Endodermal cell (in vitro differentiated cells): Measurements from ENCODE around the gene AAK1. TPM values are rescaled to one million over a fixed set of nuclear protein-coding genes. Genes with fewer than 3 reads are reported as not detected.

Source experiments
- DNase-seq: peaks from one replicate; pipeline ENCODE4 v3.0.0-alpha.2; 2017
- H3K27ac ChIP-seq: 2 replicates; pipeline ENCODE4 v1.5.1; 2013; ENCODE audit warnings: mild to moderate bottlenecking, low read depth, low read length, moderate library complexity
- H3K27me3 ChIP-seq: 2 replicates; pipeline ENCODE4 v1.6.1; 2013; ENCODE audit warnings: mild to moderate bottlenecking, low read length, moderate library complexity; ENCODE audit not compliant: insufficient read depth, control insufficient read depth, poor library complexity, severe bottlenecking
- H3K36me3 ChIP-seq: 2 replicates; pipeline ENCODE4 v1.7.0; 2013; ENCODE audit warnings: mild to moderate bottlenecking, low read length, moderate library complexity; ENCODE audit not compliant: control insufficient read depth, insufficient read depth
- H3K4me1 ChIP-seq: one replicate; pipeline ENCODE4 v1.7.0; 2013; ENCODE audit warnings: low read length; ENCODE audit not compliant: control insufficient read depth, insufficient read depth
- H3K4me3 ChIP-seq: 2 replicates; pipeline ENCODE4 v1.5.1; 2013; ENCODE audit warnings: mild to moderate bottlenecking, low read length, moderate library complexity
- H3K9ac ChIP-seq: 2 replicates; pipeline ENCODE4 v1.6.1; 2013; ENCODE audit warnings: mild to moderate bottlenecking, low read length, moderate library complexity; ENCODE audit not compliant: poor library complexity, severe bottlenecking; ENCODE audit errors: extremely low read depth
- H3K9me3 ChIP-seq: 2 replicates; pipeline ENCODE4 v1.6.1; 2013; ENCODE audit warnings: mild to moderate bottlenecking, low read length, moderate library complexity; ENCODE audit not compliant: control insufficient read depth
- H3K27ac Mint-ChIP-seq: 2 replicates; pipeline ENCODE4 v1.8.0; 2020; ENCODE audit warnings: mixed read lengths
- H3K27me3 Mint-ChIP-seq: 2 replicates; pipeline ENCODE4 v1.8.0; 2021; ENCODE audit warnings: mild to moderate bottlenecking, mixed read lengths; ENCODE audit not compliant: insufficient read depth
- H3K36me3 Mint-ChIP-seq: 2 replicates; pipeline ENCODE4 v1.8.0; 2020; ENCODE audit warnings: low read depth, mixed read lengths
- H3K4me1 Mint-ChIP-seq: 2 replicates; pipeline ENCODE4 v1.8.0; 2020; ENCODE audit warnings: mixed read lengths
- H3K4me3 Mint-ChIP-seq: 2 replicates; pipeline ENCODE4 v1.8.0; 2020; ENCODE audit warnings: mild to moderate bottlenecking, moderate library complexity, mixed read lengths
- H3K9me3 Mint-ChIP-seq: 2 replicates; pipeline ENCODE4 v1.8.0; 2020; ENCODE audit warnings: mild to moderate bottlenecking, mixed read lengths
- WGBS, 2 experiments: methylation state at CpG; one replicate each; pipeline versions ENCODE4 v1.1.5 to v1.1.7; 2013; ENCODE audit warnings: missing lambda C conversion rate in 2 of 2, mixed read lengths in 1 of 2; ENCODE audit not compliant: insufficient coverage in 1 of 2, insufficient read length in 1 of 2; 5-methylcytosine and 5-hydroxymethylcytosine counted together
- total RNA-seq, 2 donors: library from RNA; stranded (reverse); fragmentation: NEBNext Ultra II Directional in 1 of 2; extraction: Animal tissue kit (Norgen Biotek cat#: 25700) in 1 of 2; gene quantifications; 2 replicates in 1 of 2; 3 replicates in 1 of 2; pipeline ENCODE4 v1.2.1, GENCODE V29; 2021
- TF ChIP-seq, protein P1 (sequence below): fragments of 200-600 bp; sonication (generic); conservative IDR thresholded peaks from 2 replicates; pipeline ENCODE4 v1.5.0; 2021; ENCODE audit warnings: antibody characterized with exemption, mild to moderate bottlenecking

The AAK1 gene
- total RNA-seq, 2 donors from 2014 or later = 29.2 to 34.7 TPM

DNA sequence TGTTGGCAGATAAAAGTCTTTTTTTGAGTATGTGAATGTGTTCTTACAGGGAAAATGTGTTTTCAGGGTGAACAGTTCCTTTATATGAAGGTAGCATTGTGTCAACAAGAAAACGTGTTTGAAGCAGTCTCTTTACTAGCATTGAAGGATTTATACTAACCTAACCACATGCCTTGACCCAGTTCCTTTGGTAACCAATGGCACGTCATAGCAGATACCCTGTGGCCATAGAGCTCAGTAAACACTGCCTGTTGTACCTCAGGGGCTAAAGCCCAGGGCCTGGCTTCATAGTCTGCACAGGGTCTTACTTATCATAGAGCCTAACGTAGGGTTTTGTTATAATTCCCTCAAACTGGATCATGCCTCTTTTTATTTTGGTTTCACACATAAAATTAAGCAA, 174.2 kb downstream of the AAK1 start:
- no peak overlapping the region for H3K27ac ChIP-seq
- DNase-seq = no peak
- Mint-ChIP-seq H3K36me3 (peaks cover 18% of the 10 kb centered on the region), H3K4me3 (no peak overlapping the region), H3K9me3 (no peaks in the 10 kb centered on the region), H3K4me1 (peaks cover 3% of the 10 kb centered on the region), H3K27me3 (no peaks in the 10 kb centered on the region), H3K27ac (no peak overlapping the region)
- 94% methylated on average over 3 of the region's 3 CpGs for WGBS, 2 experiments
- peaks cover 14% of the 10 kb centered on the region for H3K36me3 ChIP-seq
- no peaks in the 10 kb centered on the region for H3K27me3 ChIP-seq
- TF ChIP-seq, protein P1, sequence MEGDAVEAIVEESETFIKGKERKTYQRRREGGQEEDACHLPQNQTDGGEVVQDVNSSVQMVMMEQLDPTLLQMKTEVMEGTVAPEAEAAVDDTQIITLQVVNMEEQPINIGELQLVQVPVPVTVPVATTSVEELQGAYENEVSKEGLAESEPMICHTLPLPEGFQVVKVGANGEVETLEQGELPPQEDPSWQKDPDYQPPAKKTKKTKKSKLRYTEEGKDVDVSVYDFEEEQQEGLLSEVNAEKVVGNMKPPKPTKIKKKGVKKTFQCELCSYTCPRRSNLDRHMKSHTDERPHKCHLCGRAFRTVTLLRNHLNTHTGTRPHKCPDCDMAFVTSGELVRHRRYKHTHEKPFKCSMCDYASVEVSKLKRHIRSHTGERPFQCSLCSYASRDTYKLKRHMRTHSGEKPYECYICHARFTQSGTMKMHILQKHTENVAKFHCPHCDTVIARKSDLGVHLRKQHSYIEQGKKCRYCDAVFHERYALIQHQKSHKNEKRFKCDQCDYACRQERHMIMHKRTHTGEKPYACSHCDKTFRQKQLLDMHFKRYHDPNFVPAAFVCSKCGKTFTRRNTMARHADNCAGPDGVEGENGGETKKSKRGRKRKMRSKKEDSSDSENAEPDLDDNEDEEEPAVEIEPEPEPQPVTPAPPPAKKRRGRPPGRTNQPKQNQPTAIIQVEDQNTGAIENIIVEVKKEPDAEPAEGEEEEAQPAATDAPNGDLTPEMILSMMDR = no peak
- no peak overlapping the region for H3K4me3 ChIP-seq
- H3K4me1 ChIP-seq = no peaks in the 10 kb centered on the region
- no peaks in the 10 kb centered on the region for H3K9me3 ChIP-seq
- no peak overlapping the region for H3K9ac ChIP-seq

DNA sequence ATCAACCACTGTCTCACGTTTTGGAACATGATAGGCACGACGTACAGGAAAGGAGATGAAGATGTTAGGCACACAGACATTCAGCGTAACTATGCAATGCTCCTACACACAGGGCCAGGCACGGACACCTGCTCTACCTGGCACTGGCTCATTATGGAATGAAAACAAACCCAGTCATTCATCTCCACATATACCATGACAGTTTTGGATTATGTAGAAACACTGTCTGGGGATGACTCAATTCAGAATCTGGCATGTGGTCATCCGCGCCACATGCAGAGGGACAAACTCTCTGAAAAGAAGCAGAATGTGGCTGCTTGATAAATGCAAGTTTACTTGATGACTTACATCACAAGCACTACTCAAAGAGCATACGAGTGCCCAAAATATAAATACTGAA, 176.8 kb downstream of the AAK1 start:
- Mint-ChIP-seq H3K36me3 (peaks cover 28% of the 10 kb centered on the region), H3K27me3 (no peaks in the 10 kb centered on the region)
- 95 to 96% methylated on average over 4 to 8 of the region's 8 CpGs for WGBS, 2 experiments

DNA sequence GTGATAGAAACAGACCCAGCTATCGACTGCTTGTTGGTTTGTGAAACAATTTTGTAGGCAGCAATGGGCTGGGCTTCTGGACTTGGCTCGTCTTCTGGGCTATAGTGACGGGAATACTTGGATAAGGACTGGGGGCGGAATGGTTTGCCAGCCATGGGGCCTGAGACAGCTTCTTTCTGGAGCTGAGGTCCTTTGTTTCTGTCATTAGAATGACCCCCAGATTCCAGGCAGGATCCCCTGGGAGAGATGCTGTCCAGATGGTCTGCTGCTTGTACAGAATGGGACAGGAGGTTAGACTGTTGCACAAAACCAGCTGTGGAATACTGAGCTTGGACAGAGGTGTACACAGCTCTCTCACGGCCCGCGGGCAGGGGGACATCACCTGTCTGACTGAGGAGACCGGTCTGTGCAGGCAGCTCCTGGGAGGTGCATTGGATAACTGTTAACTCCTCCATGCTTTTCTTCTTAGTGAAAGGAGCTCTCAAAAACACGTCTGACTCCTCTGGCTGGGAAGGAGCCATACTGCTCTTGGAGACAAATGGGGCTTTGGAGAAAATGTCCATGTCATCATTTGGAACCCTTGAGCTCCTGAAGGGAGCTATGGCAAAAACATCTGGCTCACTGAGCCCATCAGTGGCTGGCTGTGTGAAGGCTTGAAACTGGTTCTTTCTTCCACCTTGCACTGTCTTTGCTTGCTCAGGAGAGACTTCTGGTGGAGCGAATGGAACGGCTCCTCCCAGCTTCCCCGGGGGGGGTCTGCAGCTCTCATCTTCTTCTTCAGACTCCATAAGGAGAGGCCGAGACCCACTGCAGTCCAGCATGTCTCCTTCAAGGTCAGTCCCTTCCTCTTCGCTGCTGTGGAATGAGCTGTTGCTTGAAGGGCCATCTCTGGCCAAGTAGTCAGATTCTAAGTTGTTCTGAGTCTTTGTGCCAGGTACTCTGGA, 177.8 kb downstream of the AAK1 start:
- no peaks in the 10 kb centered on the region for H3K4me1 Mint-ChIP-seq
- WGBS, 2 experiments = 93% methylated on average over 10 to 14 of the region's 14 CpGs
- TF ChIP-seq, protein P1 = no peak

More for the DNA sequence above, 176.8 kb downstream of the AAK1 start:
- Histone ChIP-seq H3K9ac (no peak overlapping the region), H3K4me3 (no peak overlapping the region), H3K4me1 (no peaks in the 10 kb centered on the region), H3K27ac (no peak overlapping the region), H3K36me3 (peaks cover 19% of the 10 kb centered on the region), H3K27me3 (no peaks in the 10 kb centered on the region), H3K9me3 (no peaks in the 10 kb centered on the region)
- Mint-ChIP-seq H3K27ac (no peak overlapping the region), H3K4me1 (peaks cover 3% of the 10 kb centered on the region), H3K4me3 (no peak overlapping the region), H3K9me3 (no peaks in the 10 kb centered on the region)
- no peak for DNase-seq
- TF ChIP-seq, protein P1 = no peak

More for the DNA sequence above, 177.8 kb downstream of the AAK1 start:
- Mint-ChIP-seq H3K9me3 (no peaks in the 10 kb centered on the region), H3K4me3 (no peak overlapping the region), H3K27ac (no peak overlapping the region), H3K36me3 (peaks cover 30% of the 10 kb centered on the region), H3K27me3 (no peaks in the 10 kb centered on the region)
- Histone ChIP-seq H3K36me3 (peaks cover 19% of the 10 kb centered on the region), H3K27me3 (no peaks in the 10 kb centered on the region), H3K9me3 (no peaks in the 10 kb centered on the region), H3K27ac (no peak overlapping the region), H3K4me3 (no peak overlapping the region), H3K4me1 (no peaks in the 10 kb centered on the region), H3K9ac (no peak overlapping the region)
- DNase-seq = no peak
